Activated CD8-positive, alpha-beta T cell treated with anti-CD3 and anti-CD28 coated beads for 36 hours (primary cell): ENCODE results near the gene SEC22C. TPM values are rescaled to one million over a fixed set of nuclear protein-coding genes. Genes with fewer than 3 reads are reported as not detected.

Experiments
- ATAC-seq: fragments of 200-7000 bp; cut with Tn5 transposase; one replicate; pipeline ENCODE4 v1.10.0; 2021; ENCODE audit warnings: mild to moderate bottlenecking, moderate library complexity
- CTCF ChIA-PET: fragments of 350-600 bp; sonication (Branson Sonifier 250); formaldehyde crosslinking; loops from one replicate; lab custom pipeline; 2021; ENCODE audit warnings: antibody characterized with exemption; lab: Charles Lee
- POLR2A ChIA-PET: fragments of 350-600 bp; sonication (Branson Sonifier 250); formaldehyde crosslinking; loops from one replicate; lab custom pipeline; 2021; ENCODE audit warnings: antibody characterized with exemption; lab: Charles Lee
- DNase-seq: peaks from one replicate; pipeline ENCODE4 v3.0.0-alpha.2; 2020
- H3K27ac Mint-ChIP-seq: one replicate; pipeline ENCODE4 v1.8.0; 2021; ENCODE audit warnings: mild to moderate bottlenecking, mixed read lengths
- H3K27me3 Mint-ChIP-seq: one replicate; pipeline ENCODE4 v1.8.0; 2021; ENCODE audit warnings: mixed read lengths
- H3K36me3 Mint-ChIP-seq: one replicate; pipeline ENCODE4 v1.8.0; 2021; ENCODE audit warnings: low read depth, mixed read lengths
- H3K4me1 Mint-ChIP-seq: one replicate; pipeline ENCODE4 v1.8.0; 2021; ENCODE audit warnings: low read depth, mixed read lengths
- H3K4me3 Mint-ChIP-seq: one replicate; pipeline ENCODE4 v1.8.0; 2021; ENCODE audit warnings: mild to moderate bottlenecking, moderate library complexity, mixed read lengths
- H3K9me3 Mint-ChIP-seq: one replicate; pipeline ENCODE4 v1.8.0; 2021; ENCODE audit warnings: mixed read lengths
- CTCF ChIP-seq: fragments of 200-600 bp; IDR thresholded peaks from one replicate; pipeline ENCODE4 v1.8.0; 2022; ENCODE audit warnings: antibody characterized with exemption, mild to moderate bottlenecking
- intact Hi-C: fragments of 100-400 bp; cut with micrococcal nuclease; formaldehyde crosslinking; loops from one replicate; pipeline ENCODE4 v1.10.0; 2022
- total RNA-seq, 2 experiments: library from RNA; stranded (reverse); gene quantifications; one replicate each; pipeline ENCODE4 v1.2.3, GENCODE V29; 2021

SEC22C gene
- total RNA-seq, 2 experiments from 2014 or later: 35.0 to 35.7 TPM

GRCh38 chr3:42526616-42527367 is 55.0 kb downstream of the SEC22C start:
- Mint-ChIP-seq H3K4me3 (peak overlapping the region; percentile 21), H3K27me3 (no peaks in the 10 kb centered on the region), H3K27ac (peak overlapping the region; percentile 91), H3K4me1 (peaks cover 57% of the 10 kb centered on the region), H3K9me3 (no peaks in the 10 kb centered on the region), H3K36me3 (peaks cover 6% of the 10 kb centered on the region)
- DNase-seq (peak; percentile 82), ATAC-seq (peak; percentile 96)
- CTCF ChIA-PET: interaction anchor here (0.6 to 4.5 kb wide), 10 partner anchors 10 to 280 kb away, joined by 3 to 22 read pairs (median 6); partner anchors contain the start of genes VIPR1 and ZBTB47
- intact Hi-C loops: no loop called here
- POLR2A ChIA-PET: interaction anchor here (0.6 to 1.6 kb wide), 5 partner anchors 10 to 506 kb away, joined by 3 to 4 read pairs (median 3); partner anchors contain the start of gene VIPR1
- TF ChIP-seq CTCF: peak; percentile 17

GRCh38 chr3:42525736-42526345 is 55.9 kb downstream of the SEC22C start:
- no peak for DNase-seq
- ChIA-PET POLR2A (interaction anchor here (0.6 to 1.6 kb wide), 4 partner anchors 11 to 505 kb away, joined by 3 to 4 read pairs (median 3); partner anchors contain the start of gene VIPR1), CTCF (interaction anchor here (1.0 to 4.5 kb wide), 8 partner anchors 11 to 279 kb away, joined by 3 to 22 read pairs (median 6); partner anchors contain the start of genes VIPR1 and ZBTB47)
- ATAC-seq: no peak
- no peak for TF ChIP-seq CTCF
- H3K9me3 Mint-ChIP-seq: no peaks in the 10 kb centered on the region
- peaks cover 51% of the 10 kb centered on the region for H3K4me1 Mint-ChIP-seq
- peak overlapping the region; percentile 91 for H3K27ac Mint-ChIP-seq
- no peak overlapping the region for H3K4me3 Mint-ChIP-seq
- peaks cover 11% of the 10 kb centered on the region for H3K36me3 Mint-ChIP-seq
- H3K27me3 Mint-ChIP-seq: no peaks in the 10 kb centered on the region
- intact Hi-C loops: no loop called here

GRCh38 chr3:42525212-42525611 is 56.6 kb downstream of the SEC22C start:
- H3K27ac Mint-ChIP-seq: no peak overlapping the region
- no peak for TF ChIP-seq CTCF
- peaks cover 50% of the 10 kb centered on the region for H3K4me1 Mint-ChIP-seq
- ChIA-PET POLR2A (no interaction called here), CTCF (interaction anchor here (0.9 to 1.5 kb wide), 2 partner anchors 12 to 278 kb away, joined by 3 read pairs; no protein-coding TSS in a partner anchor)
- no peaks in the 10 kb centered on the region for H3K27me3 Mint-ChIP-seq
- ATAC-seq (no peak), DNase-seq (no peak)
- intact Hi-C loops: no loop called here
- H3K36me3 Mint-ChIP-seq: peaks cover 10% of the 10 kb centered on the region
- no peaks in the 10 kb centered on the region for H3K9me3 Mint-ChIP-seq
- H3K4me3 Mint-ChIP-seq: no peak overlapping the region

- Mint-ChIP-seq H3K9me3 (no peaks in the 10 kb centered on the region), H3K27me3 (no peaks in the 10 kb centered on the region), H3K4me3 (no peak overlapping the region), H3K4me1 (peaks cover 50% of the 10 kb centered on the region), H3K36me3 (peaks cover 10% of the 10 kb centered on the region), H3K27ac (no peak overlapping the region)
- intact Hi-C loops: no loop called here
- TF ChIP-seq CTCF: no peak
- peak; percentile 25 for DNase-seq
- ATAC-seq: no peak
- CTCF ChIA-PET: interaction anchor here (0.8 to 1.5 kb wide), 4 partner anchors 12 to 277 kb away, joined by 3 to 6 read pairs (median 3); no protein-coding TSS in a partner anchor
- POLR2A ChIA-PET: interaction anchor here (2.1 kb wide), 1 partner anchor 8 kb away, joined by 7 read pairs; no protein-coding TSS in a partner anchor
Observed at GRCh38 chr3:42524751-42525150, 57.0 kb downstream of the SEC22C start.
